Measurements from ENCODE around the gene PHACTR1.

PHACTR1 gene

DNA sequence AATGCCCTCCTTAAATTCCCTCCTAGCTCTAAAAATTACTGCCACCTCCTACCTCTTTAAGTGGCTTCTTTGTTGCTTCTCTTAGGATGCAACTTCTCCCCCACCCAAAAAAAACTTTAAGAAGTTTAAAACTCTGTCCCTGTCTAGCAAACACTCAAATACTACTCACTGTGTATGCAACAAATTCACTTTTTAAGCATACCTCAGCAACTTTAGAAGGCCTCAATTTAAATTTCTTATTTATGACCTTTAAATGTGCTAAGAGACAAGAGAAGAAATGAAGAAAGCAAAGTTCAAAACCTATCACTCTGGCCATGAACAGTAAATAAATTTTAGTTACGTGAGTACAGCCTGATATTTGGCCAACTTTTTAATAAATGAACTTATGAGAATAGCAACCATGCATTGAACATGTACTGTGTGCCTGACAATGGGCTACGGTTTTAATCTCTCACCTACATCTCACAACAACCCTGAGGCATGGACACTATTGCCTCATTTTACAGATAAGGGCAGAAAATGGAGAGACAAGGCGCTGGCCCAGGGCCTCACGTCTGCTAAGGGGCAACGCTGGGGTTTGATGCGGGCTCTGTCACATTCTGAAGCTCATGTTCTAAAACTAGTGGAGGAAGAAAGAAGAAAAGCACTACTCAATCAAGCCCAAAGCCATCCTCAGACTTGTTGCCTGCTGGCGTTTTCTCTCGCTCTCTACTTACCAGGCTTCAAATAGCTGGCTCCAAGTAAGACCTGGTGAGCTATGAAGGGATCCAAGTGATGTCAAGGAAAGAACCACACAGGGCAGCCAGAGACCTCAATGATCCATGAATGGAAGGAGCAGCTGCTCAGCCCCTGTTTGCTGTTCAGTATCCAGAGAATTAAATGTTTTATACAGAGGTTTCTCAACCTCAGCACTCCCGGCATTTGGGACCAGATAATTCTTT lies 512.0 kb downstream of the PHACTR1 start:
- H3K4me3 ChIP-seq (ENCODE audit: control insufficient read depth, low read depth, low read length) = no peak overlapping the region
- no peak for DNase-seq (ENCODE audit: low read depth)
- TF ChIP-seq, protein P1, sequence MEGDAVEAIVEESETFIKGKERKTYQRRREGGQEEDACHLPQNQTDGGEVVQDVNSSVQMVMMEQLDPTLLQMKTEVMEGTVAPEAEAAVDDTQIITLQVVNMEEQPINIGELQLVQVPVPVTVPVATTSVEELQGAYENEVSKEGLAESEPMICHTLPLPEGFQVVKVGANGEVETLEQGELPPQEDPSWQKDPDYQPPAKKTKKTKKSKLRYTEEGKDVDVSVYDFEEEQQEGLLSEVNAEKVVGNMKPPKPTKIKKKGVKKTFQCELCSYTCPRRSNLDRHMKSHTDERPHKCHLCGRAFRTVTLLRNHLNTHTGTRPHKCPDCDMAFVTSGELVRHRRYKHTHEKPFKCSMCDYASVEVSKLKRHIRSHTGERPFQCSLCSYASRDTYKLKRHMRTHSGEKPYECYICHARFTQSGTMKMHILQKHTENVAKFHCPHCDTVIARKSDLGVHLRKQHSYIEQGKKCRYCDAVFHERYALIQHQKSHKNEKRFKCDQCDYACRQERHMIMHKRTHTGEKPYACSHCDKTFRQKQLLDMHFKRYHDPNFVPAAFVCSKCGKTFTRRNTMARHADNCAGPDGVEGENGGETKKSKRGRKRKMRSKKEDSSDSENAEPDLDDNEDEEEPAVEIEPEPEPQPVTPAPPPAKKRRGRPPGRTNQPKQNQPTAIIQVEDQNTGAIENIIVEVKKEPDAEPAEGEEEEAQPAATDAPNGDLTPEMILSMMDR (IDR thresholded peaks at IDR 0.05; ENCODE audit: control insufficient read depth, insufficient read depth, low read depth, low read length, missing control alignments) = no peak

DNA sequence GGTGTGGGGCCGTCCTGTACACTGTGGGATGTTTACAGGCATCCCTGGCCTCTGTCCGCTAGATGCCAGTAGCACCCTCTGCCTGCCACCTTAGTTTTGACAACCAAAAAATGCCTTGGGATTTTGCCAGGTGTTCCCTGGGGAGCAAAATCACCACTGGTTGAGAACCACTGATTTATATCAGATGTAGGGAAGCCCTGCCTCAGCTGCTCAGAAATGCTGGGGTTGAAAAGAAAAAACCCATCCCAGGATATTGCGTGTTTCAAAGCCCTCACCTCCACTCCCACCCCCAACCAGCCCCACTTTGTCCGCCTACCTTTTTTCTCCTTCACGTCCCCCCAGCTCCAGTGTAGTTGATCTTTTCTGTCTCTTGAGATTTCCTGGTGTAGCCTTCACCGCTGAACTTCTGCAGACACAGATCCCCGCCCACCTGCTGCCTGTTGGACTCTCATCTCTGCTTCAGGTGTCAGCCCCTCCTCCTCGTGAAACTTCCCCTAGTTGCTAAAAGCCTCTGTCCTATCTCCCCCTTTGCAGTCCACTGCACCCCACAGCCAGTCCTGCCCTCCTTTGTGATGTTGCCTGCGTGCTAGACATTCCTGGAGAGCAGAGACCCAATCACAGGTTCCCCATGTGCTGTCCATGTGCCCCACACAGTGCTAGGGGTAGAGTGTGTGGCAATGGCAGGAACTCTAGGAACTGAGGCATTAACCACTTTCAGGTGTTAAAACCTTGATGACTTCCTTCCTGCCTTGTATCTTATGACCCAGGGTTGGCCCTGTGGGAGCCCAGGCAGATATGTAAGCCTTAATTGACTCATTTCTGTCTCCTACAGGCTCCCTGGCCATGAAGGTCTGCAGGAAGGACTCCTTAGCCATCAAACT lies 512.9 kb downstream of the PHACTR1 start:
- DNase-seq (ENCODE audit: low read depth) = no peak

DNA sequence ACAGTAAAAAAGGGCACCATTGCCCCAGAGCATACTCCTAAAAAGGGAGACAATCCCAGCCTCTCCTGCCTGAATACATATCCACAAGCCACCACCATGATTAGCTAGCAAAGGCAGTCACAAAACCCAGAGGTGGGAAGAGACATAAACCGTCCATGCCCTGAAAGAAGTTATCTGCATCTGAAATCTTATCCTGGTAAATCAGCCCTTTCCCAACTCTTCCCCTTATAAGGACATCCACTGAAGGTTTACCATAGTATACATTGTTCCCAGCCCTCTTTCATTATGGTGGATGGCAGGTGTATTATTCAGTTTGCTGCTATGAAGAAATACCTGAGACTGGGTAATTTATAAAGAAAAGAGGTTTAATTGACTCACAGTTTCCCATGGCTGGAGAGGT lies 516.5 kb downstream of the PHACTR1 start:
- TF ChIP-seq, protein P1 (IDR thresholded peaks at IDR 0.05; ENCODE audit: control insufficient read depth, insufficient read depth, low read depth, low read length, missing control alignments) = no peak
- DNase-seq (ENCODE audit: low read depth) = no peak
- H3K4me3 ChIP-seq (ENCODE audit: control insufficient read depth, low read depth, low read length) = no peak overlapping the region

More for the DNA sequence above, 512.9 kb downstream of the PHACTR1 start:
- TF ChIP-seq, protein P1 (IDR thresholded peaks at IDR 0.05; ENCODE audit: control insufficient read depth, insufficient read depth, low read depth, low read length, missing control alignments) = no peak
- no peak overlapping the region for H3K4me3 ChIP-seq (ENCODE audit: control insufficient read depth, low read depth, low read length)

DNA sequence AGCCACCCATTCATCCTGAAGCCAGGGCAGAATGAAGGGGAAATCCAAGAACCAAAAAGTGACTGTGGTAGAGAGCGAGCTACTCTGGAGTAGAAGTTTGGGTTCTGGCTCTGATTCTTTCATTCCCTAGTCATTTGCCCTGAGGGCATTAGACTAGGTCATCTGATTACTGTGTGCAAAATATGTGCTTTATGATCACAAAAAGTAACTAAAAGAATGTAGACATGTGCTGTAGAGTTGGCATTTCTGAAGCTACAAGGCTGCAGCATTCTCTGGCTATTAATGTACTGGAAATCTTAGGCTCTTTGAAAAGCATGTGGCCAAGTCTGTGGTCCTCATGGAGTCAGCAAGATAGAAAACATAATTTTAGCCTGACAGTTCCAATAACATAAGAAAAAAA lies 517.6 kb downstream of the PHACTR1 start:
- TF ChIP-seq, protein P1 (IDR thresholded peaks at IDR 0.05; ENCODE audit: control insufficient read depth, insufficient read depth, low read depth, low read length, missing control alignments) = no peak
- peak; percentile 21 for DNase-seq (ENCODE audit: low read depth)

DNA sequence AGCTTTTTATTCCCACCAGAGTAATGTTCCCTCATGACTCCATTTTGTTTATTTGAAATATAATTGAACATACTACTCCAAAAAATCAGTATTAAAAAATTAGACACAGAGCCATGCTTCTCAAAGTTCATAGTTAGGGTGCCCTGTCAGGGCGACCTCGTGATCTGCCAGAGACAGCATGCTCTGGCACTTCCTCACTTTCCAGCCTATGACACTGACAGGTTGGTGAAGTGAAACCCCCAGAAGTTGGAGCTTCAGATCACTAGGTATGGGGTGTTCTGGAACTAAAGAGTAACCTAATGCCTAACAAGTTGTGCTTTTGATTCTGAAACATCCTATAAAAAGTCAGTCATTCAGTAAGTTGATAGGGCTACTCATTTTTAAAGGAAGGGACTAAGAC lies 518.8 kb downstream of the PHACTR1 start:
- no peak overlapping the region for H3K4me3 ChIP-seq (ENCODE audit: control insufficient read depth, low read depth, low read length)
- TF ChIP-seq, protein P1 (IDR thresholded peaks at IDR 0.05; ENCODE audit: control insufficient read depth, insufficient read depth, low read depth, low read length, missing control alignments) = no peak
- no peak for DNase-seq (ENCODE audit: low read depth)

More for the DNA sequence above, 517.6 kb downstream of the PHACTR1 start:
- H3K4me3 ChIP-seq (ENCODE audit: control insufficient read depth, low read depth, low read length) = no peak overlapping the region

DNA sequence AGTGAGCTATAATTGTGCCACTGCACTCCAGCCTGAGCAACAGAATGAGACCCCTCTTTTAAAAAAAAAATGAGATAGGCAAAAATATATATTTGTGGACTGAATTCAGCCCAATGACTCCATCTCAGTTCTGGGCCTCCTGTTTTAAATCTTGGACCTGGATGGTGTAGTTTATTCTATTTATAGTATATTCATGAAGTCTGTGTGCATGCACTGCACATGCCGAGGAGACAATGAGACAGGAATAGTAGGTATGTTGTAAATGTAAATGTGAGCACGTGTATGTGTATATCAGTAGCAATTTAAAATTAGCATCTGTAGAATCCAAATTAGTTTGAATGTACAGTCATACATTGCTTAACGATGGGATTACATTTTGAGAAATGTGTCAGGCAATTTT lies 520.8 kb downstream of the PHACTR1 start:
- TF ChIP-seq, protein P1 (IDR thresholded peaks at IDR 0.05; ENCODE audit: control insufficient read depth, insufficient read depth, low read depth, low read length, missing control alignments) = no peak
- DNase-seq (ENCODE audit: low read depth) = no peak
- no peak overlapping the region for H3K4me3 ChIP-seq (ENCODE audit: control insufficient read depth, low read depth, low read length)

All from AG09309 (cell line).